ENCODE data around the gene LRIG2. TPM values are rescaled to one million over a fixed set of nuclear protein-coding genes. Genes with fewer than 3 reads are reported as not detected.

The LRIG2 gene
- total and polyA plus RNA-seq, 2 of the 13 experiments (the other 11 are each of a cell fraction or from before 2014, with no cell fraction given): 8.1 to 12.2 TPM

GRCh38 chr1:113146242-113147072, 73.5 kb downstream of the LRIG2 start (continued):
- TF ChIP-seq TRAFD1 (CRISPR knock-in tag; IDR thresholded peaks at IDR 0.05; ENCODE audit: borderline replicate concordance): no peak
- no peak for TF ChIP-seq ZNF205 (CRISPR knock-in tag; IDR thresholded peaks at IDR 0.05)
- TF ChIP-seq ZNF33A (CRISPR knock-in tag; IDR thresholded peaks at IDR 0.05; ENCODE audit: borderline replicate concordance): no peak
- TF ChIP-seq ZNF574 (CRISPR knock-in tag; IDR thresholded peaks at IDR 0.05): 0 out of 2 replicates have a peak, but pooled peaks have one; percentile 26
- TF ChIP-seq ARID3A (IDR thresholded peaks at IDR 0.05; ENCODE audit: low read depth, low read length): no peak; the same call in 1 of the 2 replicates
- no peak for TF ChIP-seq THAP11 (CRISPR knock-in tag; IDR thresholded peaks at IDR 0.05)
- no peak for TF ChIP-seq SMARCE1 (IDR thresholded peaks at IDR 0.05; ENCODE audit: borderline replicate concordance)
- TF ChIP-seq SKI (IDR thresholded peaks at IDR 0.05; ENCODE audit: partially characterized antibody): peak; percentile 97
- TF ChIP-seq ZMAT3 (CRISPR knock-in tag; conservative IDR thresholded peaks at IDR 0.05): peak; percentile 38; the same call in 1 of the 2 replicates
- no peak for TF ChIP-seq SATB2 (CRISPR knock-in tag; IDR thresholded peaks at IDR 0.05)
- TF ChIP-seq REXO4 (CRISPR knock-in tag; IDR thresholded peaks at IDR 0.05; ENCODE audit: borderline replicate concordance): no peak
- TF ChIP-seq KDM2A (CRISPR knock-in tag; IDR thresholded peaks at IDR 0.05; ENCODE audit: borderline replicate concordance, low read depth): no peak
- TF ChIP-seq MATR3 (CRISPR knock-in tag; IDR thresholded peaks at IDR 0.05): no peak
- no peak for TF ChIP-seq PBX2 (CRISPR knock-in tag; IDR thresholded peaks at IDR 0.05)
- peak; percentile 54; the same call in 1 of the 2 replicates for TF ChIP-seq TBX2 (CRISPR knock-in tag; IDR thresholded peaks at IDR 0.05; ENCODE audit: borderline replicate concordance)
- TF ChIP-seq HNF4G (IDR thresholded peaks at IDR 0.05; ENCODE audit: borderline replicate concordance, low read depth, low read length): peak; percentile 49; the same call in 1 of the 2 replicates
- TF ChIP-seq HNF4G (CRISPR knock-in tag; IDR thresholded peaks at IDR 0.05; ENCODE audit: borderline replicate concordance, low read depth): no peak
- no peak for TF ChIP-seq ZNF513 (CRISPR knock-in tag; conservative IDR thresholded peaks at IDR 0.05)
- no peak for TF ChIP-seq KDM3A (CRISPR knock-in tag; IDR thresholded peaks at IDR 0.05; ENCODE audit: low read depth)
- TF ChIP-seq RBM39 (IDR thresholded peaks at IDR 0.05; ENCODE audit: low read depth, low read length, poor library complexity, severe bottlenecking): no peak

Data from HepG2 (cell line).